Fibroblast of lung (primary cell): ENCODE measurements around the gene KSR2. TPM values are rescaled to one million over a fixed set of nuclear protein-coding genes. Genes with fewer than 3 reads are reported as not detected.

ENCODE experiments used
- DNase-seq, 2 donors: peaks; one replicate each; pipeline versions ENCODE4 v3.0.0 to v3.0.0-alpha.2; 2010; ENCODE audit warnings: low read depth in 2 of 2
- H2AFZ ChIP-seq: 2 replicates; pipeline ENCODE4 v1.5.1; 2012; ENCODE audit warnings: low read length, control low read depth, inconsistent platforms
- H3K27ac ChIP-seq: 2 replicates; pipeline ENCODE4 v1.5.1; 2011; ENCODE audit warnings: low read length, control low read depth; ENCODE audit not compliant: insufficient read depth
- H3K27me3 ChIP-seq: 2 replicates; pipeline ENCODE4 v1.5.1; 2011; ENCODE audit warnings: mild to moderate bottlenecking, low read length; ENCODE audit not compliant: control insufficient read depth, insufficient read depth
- H3K36me3 ChIP-seq: 2 replicates; pipeline ENCODE4 v1.5.1; 2011; ENCODE audit warnings: low read length; ENCODE audit not compliant: control insufficient read depth, insufficient read depth
- H3K4me1 ChIP-seq: 2 replicates; pipeline ENCODE4 v1.5.1; 2011; ENCODE audit warnings: low read length; ENCODE audit not compliant: control insufficient read depth, insufficient read depth; ENCODE audit errors: extremely low read depth
- H3K4me2 ChIP-seq: 2 replicates; pipeline ENCODE4 v1.5.1; 2011; ENCODE audit warnings: low read length, control low read depth; ENCODE audit not compliant: insufficient read depth; ENCODE audit errors: extremely low read depth
- H3K4me3 ChIP-seq, 4 experiments: fragments of 200-600 bp in 1 of 4; sonication (generic) in 1 of 4; replicated peaks in 1 of 4; 2 replicates each; pipeline ENCODE4 v1.5.1; 2011 to 2016; ENCODE audit warnings: low read length in 4 of 4, low read depth in 3 of 4, mild to moderate bottlenecking in 3 of 4, control low read depth in 2 of 4, inconsistent platforms in 1 of 4, mixed read lengths in 1 of 4; ENCODE audit not compliant: insufficient read depth in 1 of 4; ENCODE audit errors: control extremely low read depth in 1 of 4
- H3K79me2 ChIP-seq: 2 replicates; pipeline ENCODE4 v1.5.1; 2012; ENCODE audit warnings: mild to moderate bottlenecking, low read length, inconsistent platforms; ENCODE audit not compliant: control insufficient read depth, insufficient read depth
- H3K9ac ChIP-seq: 2 replicates; pipeline ENCODE4 v1.5.1; 2011; ENCODE audit warnings: mild to moderate bottlenecking, low read length, control low read depth; ENCODE audit not compliant: insufficient read depth
- H3K9me3 ChIP-seq: 2 replicates; pipeline ENCODE4 v1.5.1; 2012; ENCODE audit warnings: low read depth, low read length; ENCODE audit not compliant: control insufficient read depth, insufficient read depth
- H4K20me1 ChIP-seq: 2 replicates; pipeline ENCODE4 v1.5.1; 2011; ENCODE audit warnings: low read length; ENCODE audit not compliant: control insufficient read depth, insufficient read depth; ENCODE audit errors: extremely low read depth
- CTCF ChIP-seq, 2 donors: IDR thresholded peaks in 1 of 2; conservative IDR thresholded peaks in 1 of 2; 1 replicate in 1 of 2; 2 replicates in 1 of 2; pipeline ENCODE4 v1.5.1; 2011 to 2012; ENCODE audit warnings: low read length in 2 of 2, control low read depth in 1 of 2, inconsistent platforms in 1 of 2, low read depth in 1 of 2, mild to moderate bottlenecking in 1 of 2
- EZH2 ChIP-seq: IDR thresholded peaks from 2 replicates; pipeline ENCODE4 v1.5.1; 2012; ENCODE audit warnings: low read length, control low read depth, mild to moderate bottlenecking; ENCODE audit errors: missing control alignments
- polyA plus RNA-seq, 2 donors: library from polyadenylated mRNA; depleted of rRNA in 1 of 2; stranded (reverse) in 1 of 2; unstranded in 1 of 2; fragments of >200 nt; gene quantifications; 2 replicates each; pipeline ENCODE4 v1.2.1, GENCODE V29; 2011 to 2012; ENCODE audit warnings: missing spikeins in 1 of 2
- total RNA-seq: library from RNA; depleted of rRNA; stranded (reverse); fragments of >200 nt; gene quantifications from 2 replicates; pipeline ENCODE4 v1.2.1, GENCODE V29; 2014

The KSR2 gene
- total and polyA plus RNA-seq, 2 donors (not counting 1 experiment from before 2014, with no cell fraction given) = not detected

GRCh38 chr12:117596968-117597367 lies 371.8 kb downstream of the KSR2 start:
- Histone ChIP-seq H3K27me3 (no peaks in the 10 kb centered on the region), H3K4me3 (no peak overlapping the region), H2AFZ (no peak overlapping the region), H3K9me3 (no peaks in the 10 kb centered on the region), H3K27ac (no peak overlapping the region), H3K9ac (no peak overlapping the region), H4K20me1 (no peaks in the 10 kb centered on the region), H3K36me3 (no peaks in the 10 kb centered on the region), H3K4me2 (no peak overlapping the region), H3K4me1 (no peaks in the 10 kb centered on the region), H3K79me2 (no peaks in the 10 kb centered on the region)
- no peak for DNase-seq
- TF ChIP-seq EZH2 (no peak), CTCF (conservative IDR thresholded peaks at IDR 0.05 in 1 of 2, IDR thresholded peaks at IDR 0.05 in 1 of 2; ENCODE audit: low read depth in 1 of 2, low read length in 2 of 2) (no peak)

DNA sequence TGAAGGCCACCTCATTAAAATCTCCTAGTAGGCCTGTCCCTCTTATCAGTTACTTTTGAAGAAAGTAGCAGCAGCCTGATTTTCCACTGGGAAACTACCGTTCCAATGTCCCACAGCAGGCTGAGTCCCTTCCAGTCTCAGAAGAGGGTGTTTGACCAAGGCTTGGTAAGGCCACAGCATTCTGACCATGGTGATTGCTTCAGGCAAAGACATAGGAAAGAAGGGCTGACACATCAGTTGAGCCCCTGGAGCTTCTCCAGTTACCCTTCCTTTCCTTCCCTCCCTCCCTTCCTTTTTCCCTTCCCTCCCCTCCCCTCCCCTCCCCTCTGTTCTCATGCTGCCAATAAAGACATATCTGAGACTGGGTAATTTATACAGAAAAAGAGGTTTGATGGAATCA lies 373.0 kb downstream of the KSR2 start:
- Histone ChIP-seq H3K27ac (no peak overlapping the region), H3K9ac (no peak overlapping the region), H3K79me2 (no peaks in the 10 kb centered on the region), H3K4me1 (no peaks in the 10 kb centered on the region), H3K27me3 (no peaks in the 10 kb centered on the region), H3K4me3 (no peak overlapping the region), H3K9me3 (no peaks in the 10 kb centered on the region), H2AFZ (no peak overlapping the region), H4K20me1 (no peaks in the 10 kb centered on the region), H3K36me3 (no peaks in the 10 kb centered on the region), H3K4me2 (no peak overlapping the region)
- no peak for TF ChIP-seq CTCF (conservative IDR thresholded peaks at IDR 0.05 in 1 of 2, IDR thresholded peaks at IDR 0.05 in 1 of 2; ENCODE audit: low read depth in 1 of 2, low read length in 2 of 2)
- TF ChIP-seq EZH2 = no peak
- no peak for DNase-seq

GRCh38 chr12:117594481-117594880 lies 374.3 kb downstream of the KSR2 start:
- Histone ChIP-seq H3K9me3 (no peaks in the 10 kb centered on the region), H2AFZ (no peak overlapping the region), H3K4me2 (no peak overlapping the region), H3K27ac (no peak overlapping the region), H3K27me3 (no peaks in the 10 kb centered on the region), H3K4me3 (no peak overlapping the region), H3K4me1 (no peaks in the 10 kb centered on the region), H3K9ac (no peak overlapping the region), H4K20me1 (no peaks in the 10 kb centered on the region), H3K79me2 (no peaks in the 10 kb centered on the region), H3K36me3 (no peaks in the 10 kb centered on the region)
- no peak for DNase-seq
- TF ChIP-seq EZH2 = no peak
- TF ChIP-seq CTCF (conservative IDR thresholded peaks at IDR 0.05 in 1 of 2, IDR thresholded peaks at IDR 0.05 in 1 of 2; ENCODE audit: low read depth in 1 of 2, low read length in 2 of 2) = no peak
